SU-DHL-6 (cell line): Measurements from ENCODE around the gene SOX21.

ENCODE experiments used
- CTCF ChIP-seq: fragments of 200-600 bp; sonication (generic); IDR thresholded peaks from one replicate; pipeline ENCODE4 v1.5.1; 2017; ENCODE audit warnings: antibody characterized with exemption, mild to moderate bottlenecking, low read length, moderate library complexity; ENCODE audit not compliant: insufficient read depth, poor library complexity, severe bottlenecking
- EZH2phosphoT487 ChIP-seq: fragments of 200-600 bp; sonication (generic), shearing (Covaris generic); conservative IDR thresholded peaks from 2 replicates; pipeline ENCODE4 v1.6.1; 2018; ENCODE audit warnings: mild to moderate bottlenecking, antibody characterized with exemption, low read length, moderate library complexity, mixed read lengths

DNA sequence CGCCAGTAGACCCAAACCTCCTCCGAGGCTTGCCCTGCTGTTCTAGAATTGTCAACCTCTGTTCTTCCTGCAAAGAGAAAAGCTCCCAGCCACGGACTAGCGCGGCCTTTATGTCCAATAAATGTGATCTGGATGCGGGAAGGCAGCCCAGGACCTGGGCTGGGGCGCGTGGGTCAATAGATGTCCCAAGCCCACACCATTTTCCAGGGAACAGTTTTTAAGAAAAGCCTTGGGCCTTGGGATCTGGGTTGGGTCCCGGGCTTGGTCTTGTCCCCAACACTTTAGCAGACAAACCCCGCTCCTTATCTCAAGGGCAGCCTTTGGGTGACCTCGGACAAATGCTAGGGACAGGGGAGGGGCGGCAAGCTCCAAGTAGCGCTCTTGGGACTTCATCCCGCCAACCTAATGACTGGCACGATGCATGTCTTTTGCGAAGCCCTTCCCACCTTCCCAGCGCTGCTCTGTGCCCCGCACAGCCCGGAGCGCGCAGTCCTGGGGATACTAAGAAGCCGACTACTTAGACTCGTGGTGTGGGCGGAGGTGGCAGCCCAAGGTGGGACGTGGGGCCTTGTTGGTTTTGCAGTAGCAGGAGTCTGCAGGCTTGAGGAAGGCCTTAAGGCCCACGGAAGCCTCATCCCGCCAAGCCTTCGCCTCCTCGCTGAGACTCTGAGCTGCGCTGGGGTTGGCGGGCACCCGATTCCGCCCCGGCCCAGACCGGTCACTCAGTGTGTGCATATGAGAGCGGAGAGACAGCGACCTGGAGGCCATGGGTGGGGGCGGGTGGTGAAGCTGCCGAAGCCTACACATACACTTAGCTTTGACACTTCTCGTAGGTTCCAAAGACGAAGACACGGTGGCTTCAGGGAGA, 10.8 kb downstream of the SOX21 start:
- TF ChIP-seq CTCF: no peak
- TF ChIP-seq EZH2phosphoT487: no peak
